Kidney glomerular epithelial cell (primary cell): ENCODE data around the gene GNG8.

Experiments
- DNase-seq: peaks from one replicate; lab custom pipeline; 2025; lab: John Stamatoyannopoulos, UW

GNG8 gene

GRCh38 chr19:46635920-46636761 is at the start of gene GNG8:
TSS of gene GNG8 (minus strand) at chr19:46636202. CDS start at chr19:46634682, 1,520 bp downstream.
- DNase-seq: no peak

GRCh38 chr19:46685189-46685588 is 49.2 kb upstream of the GNG8 start:
- no peak for DNase-seq

DNA sequence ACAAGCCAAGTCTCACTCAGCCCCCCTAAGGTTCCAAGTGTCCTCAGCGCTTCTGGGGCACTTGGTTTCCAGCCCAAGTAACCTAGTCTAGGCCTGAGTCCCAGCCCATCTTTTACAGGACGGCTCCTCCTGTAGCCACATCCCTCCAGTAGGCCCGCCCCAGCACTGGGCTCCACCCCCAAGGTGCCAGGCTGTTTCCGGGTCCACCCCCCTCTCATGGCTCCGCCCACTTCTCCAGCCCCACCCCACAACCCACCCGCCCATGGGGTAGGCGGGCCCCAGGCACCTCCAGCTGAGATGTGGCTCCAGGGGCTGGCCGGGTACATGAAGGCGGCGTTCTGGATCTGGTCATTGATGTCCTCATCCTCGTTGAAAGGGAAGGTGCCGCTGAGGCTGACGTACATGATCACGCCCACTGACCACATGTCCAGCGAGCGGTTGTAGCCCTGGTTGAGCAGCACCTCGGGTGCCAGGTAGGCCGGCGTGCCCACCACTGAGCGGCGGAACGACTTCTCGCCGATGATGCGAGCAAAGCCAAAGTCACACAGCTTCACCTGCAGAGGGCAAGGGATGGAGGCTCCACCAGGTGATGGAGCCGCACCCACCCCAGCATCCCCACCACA is 42.2 kb upstream of the GNG8 start:
- no peak for DNase-seq

DNA sequence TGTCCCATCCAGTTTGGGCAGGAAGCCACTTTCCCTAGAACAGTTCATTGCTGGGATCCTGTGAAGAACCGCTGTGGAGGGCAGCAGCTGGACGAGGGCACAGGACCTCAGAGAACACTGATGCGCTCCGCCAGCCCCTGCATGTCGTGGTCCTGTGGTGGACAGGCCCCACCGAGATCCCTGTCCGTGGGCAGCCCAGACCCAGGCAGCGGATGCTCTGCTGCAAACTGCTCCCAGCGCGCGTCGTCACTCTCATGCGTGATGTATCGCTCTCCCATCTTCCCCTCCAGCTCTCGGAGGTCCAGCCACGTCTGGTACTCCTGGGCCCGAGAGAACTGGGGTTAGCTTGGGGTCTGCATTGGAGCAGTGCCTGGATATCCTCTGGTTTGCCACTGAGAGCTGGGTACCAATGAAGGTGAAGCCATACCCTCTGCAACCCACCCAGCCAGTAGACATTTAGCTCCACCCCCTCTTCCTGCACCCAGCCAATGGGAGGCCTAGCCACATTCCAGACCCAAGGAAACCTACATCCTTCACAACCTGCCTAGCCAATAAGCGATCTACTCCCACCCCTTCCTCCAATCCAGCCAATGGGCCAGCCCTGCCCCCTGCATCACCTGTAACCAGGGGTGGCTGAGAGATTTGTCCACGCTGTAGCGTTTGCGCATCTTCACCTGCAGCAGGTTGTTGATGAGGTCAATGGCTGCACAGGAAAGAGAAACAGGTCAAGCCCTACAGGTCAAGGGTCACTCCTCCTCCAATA is 38.6 kb upstream of the GNG8 start:
- DNase-seq: peak; percentile 25

GRCh38 chr19:46670813-46671212 is 34.8 kb upstream of the GNG8 start:
- DNase-seq: no peak

GRCh38 chr19:46668662-46669061 is 32.7 kb upstream of the GNG8 start:
- DNase-seq: no peak

DNA sequence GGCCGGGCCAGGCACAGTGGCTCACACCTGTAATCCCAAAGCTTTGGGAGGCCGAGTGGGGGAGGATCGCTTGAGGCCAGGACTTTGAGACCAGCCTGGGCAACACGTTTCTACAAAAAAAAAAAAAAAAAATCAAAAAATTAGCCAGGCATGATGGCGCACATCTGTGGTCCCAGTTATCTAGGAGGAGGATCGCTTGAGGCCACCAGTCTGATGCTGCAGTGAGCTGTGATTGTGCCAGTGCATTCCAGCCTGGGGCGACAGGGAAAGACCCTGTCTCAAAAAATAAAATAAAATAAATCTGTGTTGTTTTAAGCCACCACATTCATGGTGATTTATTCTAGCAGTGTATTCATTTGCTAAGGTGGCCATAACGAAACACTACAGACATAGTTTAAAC is 29.1 kb upstream of the GNG8 start:
- no peak for DNase-seq

DNA sequence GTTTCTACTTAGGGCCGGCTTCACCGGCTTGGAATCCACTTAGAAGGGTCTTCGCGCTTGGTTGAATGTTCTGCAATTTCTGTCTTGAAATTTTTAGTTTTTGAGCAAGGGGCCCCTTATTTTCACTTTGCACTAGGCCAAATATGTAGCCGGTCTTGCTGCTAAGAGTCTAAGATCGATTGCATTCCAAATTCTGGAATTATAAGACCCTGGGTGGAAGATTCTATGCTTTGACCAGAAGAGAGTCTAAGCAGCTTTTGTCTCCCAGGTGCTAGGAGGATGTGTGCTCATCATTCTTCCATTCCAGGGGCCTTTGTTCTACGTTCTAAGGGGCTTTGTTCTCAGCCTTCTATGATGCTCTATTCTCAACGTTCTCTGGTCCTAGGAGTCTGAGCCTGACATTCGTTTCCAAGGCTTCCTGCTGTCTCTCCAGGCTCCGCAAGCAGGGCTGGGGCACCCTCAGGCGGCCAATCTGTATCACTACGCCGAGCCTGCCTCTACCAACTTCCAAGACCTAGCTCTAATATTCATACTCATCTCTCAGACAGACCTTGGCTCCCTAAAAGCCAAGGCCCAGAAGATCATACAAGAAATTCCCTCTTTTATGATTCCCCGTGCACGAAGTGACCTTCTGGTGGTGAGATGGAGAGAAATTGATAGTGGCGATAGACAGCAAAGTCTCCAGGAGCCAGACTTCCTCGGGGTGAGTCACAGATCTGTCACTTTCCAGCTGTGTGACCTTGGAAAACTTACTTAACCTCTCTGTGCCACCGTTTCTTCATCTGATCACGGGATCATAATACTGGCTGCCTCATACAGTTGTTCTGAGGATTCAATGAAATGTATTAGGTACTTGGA is 26.0 kb upstream of the GNG8 start:
- DNase-seq: peak; percentile 77

- peak; percentile 99 for DNase-seq
Observed at GRCh38 chr19:46661020-46661731, 25.2 kb upstream of the GNG8 start, which contains the start of gene DACT3. TSS of gene DACT3 (minus strand) at chr19:46661182. CDS start at chr19:46661064, 118 bp downstream.

DNA sequence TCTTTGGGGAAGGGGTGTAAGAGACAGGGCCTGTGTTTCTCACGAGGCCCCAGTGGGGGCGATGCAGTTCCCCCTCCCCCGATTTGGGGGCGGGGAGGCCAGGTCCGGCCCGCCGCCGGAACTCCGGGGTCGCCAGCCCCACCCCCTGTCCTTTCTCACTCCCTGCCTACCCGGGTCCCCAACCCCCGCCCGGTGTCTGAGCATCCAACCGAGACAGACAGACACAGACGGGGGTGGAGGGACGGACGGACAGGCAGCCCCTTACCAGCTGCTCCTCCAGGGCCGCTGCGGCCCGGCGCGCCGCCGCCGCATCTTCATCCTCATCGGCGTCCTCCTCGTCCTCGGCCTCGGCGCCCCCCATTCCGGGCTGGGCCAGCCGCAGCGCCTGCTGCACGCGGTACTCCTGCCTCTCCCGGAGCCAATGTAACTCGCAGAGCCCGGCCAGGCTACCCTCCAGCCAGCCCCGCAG is 24.6 kb upstream of the GNG8 start:
- no peak for DNase-seq

DNA sequence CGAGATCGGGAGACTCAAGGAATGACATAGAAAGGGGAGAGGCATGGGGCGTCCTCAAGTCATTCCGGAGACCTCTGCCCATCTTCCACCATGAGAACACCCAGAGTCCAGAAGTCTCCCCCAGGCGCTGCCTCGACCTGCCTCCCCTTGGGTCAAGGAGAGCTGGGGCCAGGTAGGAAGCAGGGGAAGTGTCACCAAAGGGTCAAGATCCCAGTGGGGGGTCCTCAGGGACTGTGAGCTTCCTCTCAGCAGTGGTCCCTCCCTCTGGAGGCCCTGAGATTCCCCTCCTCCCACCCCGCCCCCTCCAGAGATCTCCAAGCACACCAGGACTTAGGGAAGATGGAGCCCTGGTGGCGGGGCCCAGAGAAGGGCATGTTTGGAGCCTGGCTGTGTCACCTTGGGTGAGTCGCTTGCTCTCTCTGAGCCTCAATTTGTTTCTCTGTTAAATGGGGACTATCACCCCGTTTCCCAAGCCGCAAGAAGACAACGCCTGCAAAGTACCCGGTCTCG is 24.1 kb upstream of the GNG8 start:
- DNase-seq: no peak

DNA sequence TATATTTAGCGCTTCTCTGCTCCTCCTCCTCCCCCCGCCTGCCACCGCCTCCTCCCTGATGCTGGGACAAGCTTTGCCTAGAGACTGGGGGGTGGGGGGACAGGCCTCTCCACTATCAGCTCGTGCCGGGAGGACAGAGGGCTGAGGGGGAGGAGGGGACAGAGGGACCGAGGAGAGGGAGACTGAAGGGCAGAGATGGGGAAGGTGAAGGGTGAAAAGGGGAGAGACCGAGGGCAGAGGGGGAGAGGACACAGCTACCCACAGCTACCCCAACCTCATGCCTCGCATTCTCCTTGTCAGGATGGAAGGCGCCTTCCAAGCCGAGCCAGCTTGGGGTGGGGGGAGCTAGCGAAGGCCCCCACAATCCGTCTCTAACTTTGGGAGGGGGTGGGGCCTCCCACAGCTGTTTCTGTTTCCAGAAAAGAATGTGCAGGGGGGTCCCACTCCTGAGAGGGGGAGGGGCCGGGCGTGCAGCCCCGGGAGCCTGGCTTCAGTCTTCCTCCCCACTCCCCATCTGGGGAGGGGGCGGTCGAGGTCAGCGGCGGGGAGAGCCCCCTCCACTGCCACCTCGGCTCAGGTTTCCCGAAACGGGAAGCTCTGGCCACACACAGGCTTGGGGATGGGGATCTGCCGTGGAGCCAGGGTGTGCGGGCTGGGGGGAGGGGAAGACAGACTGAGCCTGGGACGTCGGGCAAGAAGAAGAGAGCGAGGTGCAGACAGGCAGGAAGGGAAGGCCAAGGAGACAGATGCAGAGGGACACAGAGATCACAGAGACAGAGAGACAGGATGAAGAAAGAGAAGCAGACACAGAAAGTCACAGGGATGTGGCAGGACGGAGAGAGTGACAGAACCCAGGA is 23.4 kb upstream of the GNG8 start:
- no peak for DNase-seq

DNA sequence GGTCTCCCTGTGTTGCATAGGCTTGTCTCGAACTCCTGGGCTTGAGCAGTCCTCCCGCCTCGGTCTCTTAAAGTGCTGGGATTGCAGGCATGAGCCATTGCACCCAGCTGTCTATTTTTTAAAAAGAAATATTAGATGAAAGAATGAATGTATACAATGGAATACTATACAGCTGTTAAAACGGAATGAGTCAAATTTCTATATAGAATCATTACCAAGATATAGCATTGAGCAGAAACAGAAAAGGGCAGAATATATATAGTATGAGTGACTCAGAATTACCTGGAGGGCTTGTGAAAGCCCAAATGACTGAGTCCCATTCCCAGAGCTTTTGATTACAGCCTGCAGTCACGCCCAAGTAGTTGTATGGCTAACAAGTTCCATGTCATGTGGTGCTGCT is 20.5 kb upstream of the GNG8 start:
- no peak for DNase-seq

DNA sequence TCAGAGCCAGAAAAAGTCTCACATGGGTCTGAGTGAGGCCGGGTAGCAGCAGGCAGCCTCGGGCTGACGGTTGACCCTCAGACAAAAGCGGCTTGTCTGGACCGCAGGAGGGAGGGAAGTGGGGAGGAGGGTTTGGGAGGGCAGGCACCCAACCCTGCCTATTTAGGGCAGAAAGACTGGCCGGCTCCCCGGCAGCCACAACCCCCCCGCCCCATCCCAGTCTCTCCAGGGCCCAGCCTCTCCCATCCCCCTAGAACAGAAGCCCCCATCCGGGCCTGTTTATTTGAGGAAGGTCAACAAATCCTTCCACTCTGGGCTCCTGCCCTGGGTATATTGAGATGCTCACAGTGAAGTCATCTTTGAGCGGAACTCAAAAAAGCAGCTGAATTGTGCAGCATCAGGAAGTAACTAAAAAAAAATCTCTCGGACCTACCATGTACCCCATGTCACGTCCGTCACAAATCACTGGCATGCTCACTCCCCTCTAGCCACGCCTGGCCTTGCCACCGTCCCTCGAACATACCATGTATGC is 18.7 kb upstream of the GNG8 start:
- no peak for DNase-seq

DNA sequence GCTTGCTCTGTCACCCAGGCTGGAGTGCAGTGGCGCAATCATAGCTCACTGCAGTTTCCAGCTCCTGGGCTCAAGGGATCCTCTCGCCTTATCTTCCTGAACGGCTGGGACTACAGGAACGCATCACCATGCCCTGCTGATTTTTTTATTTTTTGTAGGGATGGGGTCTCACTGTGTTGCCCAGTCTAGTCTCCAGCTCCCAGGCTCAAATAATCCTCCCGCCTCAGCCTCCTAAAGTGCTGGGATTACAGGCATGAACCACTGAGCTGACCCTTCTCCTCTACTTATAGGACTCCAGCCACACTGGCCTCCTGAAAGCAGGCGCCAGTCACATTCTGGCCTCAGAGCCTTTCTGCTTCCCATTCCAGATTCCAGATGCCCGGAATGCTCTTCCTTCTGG is 14.4 kb upstream of the GNG8 start:
- no peak for DNase-seq

DNA sequence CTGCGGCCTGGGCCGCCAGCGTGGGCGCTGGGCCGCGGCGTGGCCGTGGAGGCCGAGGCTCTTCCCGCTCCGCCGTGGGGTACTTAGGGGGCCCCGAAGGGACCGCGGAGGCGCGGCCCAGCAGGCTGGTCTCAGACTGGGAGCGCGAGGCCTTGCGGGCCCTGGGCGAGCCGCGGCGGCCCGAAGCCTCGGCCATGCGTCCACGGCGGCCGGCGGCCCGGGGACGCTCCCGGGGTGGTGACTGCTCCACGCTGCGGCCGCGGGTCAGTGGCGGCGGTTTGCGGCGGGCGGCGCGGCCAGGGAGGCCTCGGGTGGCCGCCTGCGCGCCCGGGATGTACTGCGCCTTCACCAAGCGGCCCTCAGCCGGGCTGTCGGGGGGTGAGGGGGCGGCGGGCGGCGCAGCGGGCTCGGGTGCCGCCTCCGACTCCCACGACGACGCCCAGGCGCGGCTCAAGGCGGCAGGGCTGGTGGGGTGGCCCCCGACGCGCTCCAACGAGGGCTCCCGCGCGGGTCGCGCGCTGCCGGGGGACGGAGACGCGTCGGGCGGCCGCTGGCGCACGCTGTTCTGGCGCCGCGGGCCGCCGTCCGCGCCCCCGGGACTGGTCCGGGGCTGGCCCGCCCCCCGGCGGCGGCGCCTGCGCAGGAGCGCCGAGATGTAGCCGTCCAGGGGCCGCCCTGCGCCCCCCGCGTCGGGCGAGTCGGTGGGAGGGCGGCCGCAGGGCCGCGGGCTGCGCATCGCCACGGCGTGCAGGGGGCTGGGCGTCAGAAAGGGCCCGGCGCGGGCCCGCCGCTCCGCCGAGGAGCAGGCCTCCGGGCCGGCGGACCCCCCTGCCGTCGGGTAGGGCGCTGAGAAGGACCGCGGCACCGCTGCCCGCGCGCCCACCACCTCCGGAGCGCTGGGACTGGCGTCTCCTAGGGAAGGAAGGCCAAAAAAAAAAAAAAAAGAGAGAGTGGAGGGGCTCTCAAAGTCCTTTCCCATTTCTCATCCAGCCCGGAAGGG is 13.3 kb upstream of the GNG8 start:
- no peak for DNase-seq

DNA sequence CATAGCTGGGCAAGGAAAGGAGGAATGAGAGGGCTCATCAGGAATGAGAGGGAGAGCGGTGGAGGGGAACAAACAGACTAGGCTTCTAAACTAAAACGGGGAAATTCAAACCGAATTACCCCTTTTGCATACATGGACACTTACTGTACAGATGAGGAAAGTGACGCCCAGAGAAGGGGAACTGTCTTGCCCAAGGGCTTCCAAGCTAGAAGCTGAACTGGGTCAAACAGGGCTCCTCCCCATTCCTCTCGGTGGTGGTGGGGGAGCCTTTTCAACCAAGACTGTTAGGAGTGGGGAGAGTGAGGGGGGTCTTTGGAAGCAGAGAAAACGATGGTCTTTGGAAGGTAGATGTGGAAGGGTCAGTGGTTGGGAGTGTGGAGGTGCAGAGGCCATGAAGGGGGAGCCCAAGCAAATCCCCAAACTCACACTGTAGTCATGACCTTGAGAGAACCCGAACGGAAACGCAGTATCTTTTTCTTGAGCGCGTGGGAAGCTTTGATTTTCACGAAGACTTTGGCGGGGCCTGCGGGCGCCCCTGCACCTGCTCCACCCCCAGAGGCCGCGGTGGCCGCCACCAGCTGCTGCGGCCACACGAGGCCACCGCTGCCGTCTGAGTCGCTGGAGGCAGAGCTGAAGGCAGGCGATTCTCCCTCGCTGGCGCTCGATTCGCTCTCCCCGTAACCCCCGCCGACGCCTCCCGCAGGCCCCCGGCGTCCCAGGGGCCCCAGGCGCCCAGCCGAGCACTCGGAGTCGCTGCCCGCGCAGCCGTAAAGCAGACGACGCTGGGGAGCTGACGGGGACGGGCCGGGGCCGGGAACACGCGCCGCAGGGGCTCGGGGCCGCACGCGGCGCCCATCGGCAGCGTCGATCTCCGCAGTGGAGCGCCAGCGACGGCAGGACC is 12.3 kb upstream of the GNG8 start:
- DNase-seq: no peak
